ENCODE results near the gene SHB. TPM values are rescaled to one million over a fixed set of nuclear protein-coding genes. Genes with fewer than 3 reads are reported as not detected.

The SHB gene
- total RNA-seq, 1 donor from 2014 or later, result 0.44 TPM

GRCh38 chr9:37923796-37924427 is 145.1 kb downstream of the SHB start:
- Mint-ChIP-seq H3K4me1 (no peaks in the 10 kb centered on the region), H3K27ac (no peak overlapping the region), H3K4me3 (no peak overlapping the region), H3K9me3 (no peaks in the 10 kb centered on the region), H3K27me3 (no peaks in the 10 kb centered on the region), H3K36me3 (ENCODE audit: low read depth) (no peaks in the 10 kb centered on the region)
- ChIA-PET CTCF (no interaction called here), POLR2A (no interaction called here)
- TF ChIP-seq CTCF (IDR thresholded peaks at IDR 0.05), result no peak
- intact Hi-C loops (cut with micrococcal nuclease), result no loop called here
- no peak for DNase-seq
- ATAC-seq (ENCODE audit: low read depth), result no peak

DNA sequence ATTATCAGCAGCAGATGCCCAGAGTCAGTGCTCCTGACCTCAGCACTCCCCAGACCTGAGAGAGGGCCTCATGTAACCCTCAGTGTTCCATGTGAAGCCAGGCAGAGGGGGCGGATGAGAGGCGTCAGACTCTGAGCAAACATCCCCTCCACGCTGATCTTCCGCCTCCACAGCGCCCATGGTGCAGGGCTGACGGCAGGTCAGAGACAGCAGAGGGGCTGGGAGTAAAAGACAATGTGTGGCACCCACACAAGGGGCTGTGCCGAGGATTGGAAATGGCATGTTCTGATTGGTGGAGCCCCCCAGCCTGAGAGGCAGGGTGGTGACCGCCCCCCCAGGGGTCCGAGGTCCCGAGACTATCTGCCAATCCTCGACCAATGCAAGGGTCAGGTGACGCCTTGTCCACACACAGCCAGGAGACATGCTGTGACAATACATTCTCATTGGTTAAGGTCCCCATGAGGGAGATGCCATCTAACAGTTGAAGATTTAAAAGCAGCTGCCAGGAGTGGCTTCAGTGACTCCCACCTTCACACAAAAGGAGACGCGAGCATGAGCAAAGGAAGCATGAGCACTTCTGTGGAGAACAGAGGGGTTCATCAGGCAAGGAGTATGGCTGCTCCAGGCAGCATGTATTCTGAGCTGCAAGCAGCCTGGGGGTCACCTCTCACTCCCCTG is 145.8 kb downstream of the SHB start:
- CTCF ChIA-PET, result no interaction called here
- H3K27ac Mint-ChIP-seq, result no peak overlapping the region
- H3K4me1 Mint-ChIP-seq, result no peaks in the 10 kb centered on the region
- H3K4me3 Mint-ChIP-seq, result no peak overlapping the region
- intact Hi-C loops (cut with micrococcal nuclease), result no loop called here
- POLR2A ChIA-PET, result no interaction called here
- ATAC-seq (ENCODE audit: low read depth), result no peak
- H3K27me3 Mint-ChIP-seq, result no peaks in the 10 kb centered on the region
- H3K9me3 Mint-ChIP-seq, result no peaks in the 10 kb centered on the region
- no peak for TF ChIP-seq CTCF (IDR thresholded peaks at IDR 0.05)
- no peak for DNase-seq
- H3K36me3 Mint-ChIP-seq (ENCODE audit: low read depth), result no peaks in the 10 kb centered on the region

GRCh38 chr9:37922363-37923117 is 146.5 kb downstream of the SHB start:
- ATAC-seq (ENCODE audit: low read depth), result no peak
- no peaks in the 10 kb centered on the region for H3K9me3 Mint-ChIP-seq
- no peaks in the 10 kb centered on the region for H3K27me3 Mint-ChIP-seq
- no peak overlapping the region for H3K4me3 Mint-ChIP-seq
- no peaks in the 10 kb centered on the region for H3K36me3 Mint-ChIP-seq (ENCODE audit: low read depth)
- H3K4me1 Mint-ChIP-seq, result no peaks in the 10 kb centered on the region
- POLR2A ChIA-PET, result no interaction called here
- intact Hi-C loops (cut with micrococcal nuclease), result no loop called here
- CTCF ChIA-PET, result no interaction called here
- no peak for TF ChIP-seq CTCF (IDR thresholded peaks at IDR 0.05)
- DNase-seq, result no peak
- H3K27ac Mint-ChIP-seq, result no peak overlapping the region

GRCh38 chr9:37921546-37922300 is 147.3 kb downstream of the SHB start:
- no peak for DNase-seq
- Mint-ChIP-seq H3K27me3 (no peaks in the 10 kb centered on the region), H3K36me3 (ENCODE audit: low read depth) (no peaks in the 10 kb centered on the region), H3K9me3 (no peaks in the 10 kb centered on the region), H3K27ac (no peak overlapping the region), H3K4me3 (no peak overlapping the region), H3K4me1 (no peaks in the 10 kb centered on the region)
- TF ChIP-seq CTCF (IDR thresholded peaks at IDR 0.05), result no peak
- intact Hi-C loops (cut with micrococcal nuclease), result no loop called here
- ChIA-PET POLR2A (no interaction called here), CTCF (no interaction called here)
- no peak for ATAC-seq (ENCODE audit: low read depth)

GRCh38 chr9:37921168-37921510 is 147.9 kb downstream of the SHB start:
- no peaks in the 10 kb centered on the region for H3K36me3 Mint-ChIP-seq (ENCODE audit: low read depth)
- no peaks in the 10 kb centered on the region for H3K27me3 Mint-ChIP-seq
- H3K4me1 Mint-ChIP-seq, result no peaks in the 10 kb centered on the region
- DNase-seq (no peak), ATAC-seq (ENCODE audit: low read depth) (no peak)
- intact Hi-C loops (cut with micrococcal nuclease), result no loop called here
- ChIA-PET POLR2A (no interaction called here), CTCF (no interaction called here)
- no peak overlapping the region for H3K27ac Mint-ChIP-seq
- H3K9me3 Mint-ChIP-seq, result no peaks in the 10 kb centered on the region
- no peak overlapping the region for H3K4me3 Mint-ChIP-seq
- no peak for TF ChIP-seq CTCF (IDR thresholded peaks at IDR 0.05)
